Endothelial cell of hepatic sinusoid (primary cell): Measurements from ENCODE around the gene THBD.

Source experiments
- in situ Hi-C: cut with HindIII; loops from 2 replicates; pipeline ENCODE4 v1.10.0; 2017; ENCODE audit warnings: low sequenced_read_pairs

The THBD gene

GRCh38 chr20:23063168-23063567 lies 13.7 kb upstream of the THBD start:
- in situ Hi-C loops, result no loop called here

DNA sequence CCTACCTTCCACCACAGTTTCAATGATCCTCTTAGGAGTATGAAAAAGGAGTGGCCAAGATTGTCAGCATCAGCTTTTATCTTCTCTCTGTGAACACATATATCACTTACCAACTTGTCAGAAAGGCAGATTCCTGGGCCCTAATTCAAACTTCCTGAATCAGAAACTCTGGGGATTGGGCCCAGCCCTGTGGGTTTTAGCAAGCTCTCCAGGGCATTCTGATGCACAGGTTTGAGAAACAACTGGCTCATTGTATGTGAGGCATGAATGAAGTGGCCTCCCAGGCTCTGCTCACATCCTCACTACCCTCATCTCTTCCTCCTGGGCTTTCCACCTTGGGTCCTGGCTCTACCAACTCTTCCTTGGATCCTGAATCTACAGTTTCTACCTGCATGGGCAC lies 13.2 kb upstream of the THBD start:
- in situ Hi-C loops, result no loop called here

- in situ Hi-C loops, result no loop called here
These were observed 12.5 kb upstream of the THBD start for GRCh38 chr20:23061734-23062561.

DNA sequence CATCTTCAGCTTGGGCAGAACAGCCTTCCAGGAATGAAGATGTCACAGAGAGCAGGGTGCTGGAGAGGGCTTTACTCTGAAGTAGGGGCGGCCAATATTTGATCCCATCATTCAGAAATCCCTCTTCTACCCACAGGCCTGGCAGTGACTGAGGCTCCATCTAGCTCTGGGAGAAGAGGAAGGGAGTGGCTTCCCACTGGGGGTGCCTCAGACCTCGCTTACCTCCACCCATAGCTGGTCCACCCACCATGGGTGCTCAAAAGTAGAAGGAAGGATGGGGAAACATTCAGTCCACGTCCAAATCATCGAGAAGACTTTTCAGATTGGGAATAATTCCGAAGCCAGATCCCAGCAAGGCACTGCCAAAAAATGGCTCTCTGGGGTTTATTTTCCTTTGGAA lies 11.8 kb upstream of the THBD start:
- in situ Hi-C loops, result no loop called here

DNA sequence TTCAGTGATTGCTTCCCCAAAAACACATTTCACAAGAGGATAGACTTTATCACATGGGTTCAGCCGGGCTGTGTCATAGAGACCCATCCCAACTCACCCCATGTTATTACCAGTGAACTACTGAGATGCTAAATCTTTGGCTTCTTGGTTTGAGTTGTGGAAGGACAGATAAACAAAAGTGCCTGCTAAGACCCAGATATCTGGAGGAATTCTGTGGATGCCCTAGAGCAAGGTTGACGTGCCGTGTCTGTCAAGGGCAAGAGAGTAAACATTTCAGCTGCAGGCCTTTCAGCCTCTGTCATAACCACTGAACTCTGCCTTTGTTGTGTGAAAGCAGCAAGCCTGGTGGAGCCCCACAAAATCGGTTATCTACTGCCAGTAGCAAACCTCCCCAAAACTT lies 11.2 kb upstream of the THBD start:
- in situ Hi-C loops, result no loop called here

DNA sequence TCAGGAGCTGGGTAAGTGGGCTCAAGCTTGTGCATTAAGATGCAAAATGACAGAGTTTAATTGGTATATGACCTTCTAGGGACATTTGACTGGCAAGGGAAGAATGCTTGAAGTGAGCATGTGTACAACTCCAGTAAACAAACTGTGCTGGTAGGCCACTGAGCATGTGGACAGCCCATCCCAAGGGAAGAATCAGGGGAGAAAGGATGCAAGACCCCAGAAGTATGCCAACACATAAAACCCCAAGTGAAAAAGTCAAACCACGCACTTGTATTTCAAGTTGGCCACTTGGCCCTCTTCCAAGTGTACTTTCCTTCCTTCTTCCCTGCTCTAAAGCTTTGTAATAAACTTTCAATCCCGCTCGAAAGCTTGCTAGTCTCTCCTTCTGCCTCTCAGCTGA lies 10.4 kb upstream of the THBD start:
- in situ Hi-C loops, result no loop called here

DNA sequence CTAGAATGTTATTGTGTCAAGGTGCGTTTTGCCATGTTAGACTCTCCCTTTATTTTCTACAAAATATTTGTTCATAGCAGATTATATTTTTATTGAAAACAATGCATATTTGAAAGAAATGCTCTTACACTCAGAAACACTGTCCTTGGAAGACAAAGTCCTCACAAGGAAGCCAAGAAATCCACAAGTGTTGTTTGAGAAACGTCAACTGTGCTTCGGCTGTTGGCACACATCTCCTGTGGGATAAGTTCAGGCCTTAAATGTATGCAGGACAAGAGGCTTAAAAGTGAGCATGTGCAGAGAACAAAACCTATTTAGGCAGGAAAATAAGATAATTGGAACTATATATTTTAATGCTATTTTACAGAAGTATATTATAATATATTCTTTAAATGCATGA lies 9.5 kb upstream of the THBD start:
- in situ Hi-C loops, result no loop called here

GRCh38 chr20:23058240-23058639 lies 8.8 kb upstream of the THBD start:
- in situ Hi-C loops, result no loop called here

GRCh38 chr20:23052904-23053303 lies 3.4 kb upstream of the THBD start:
- in situ Hi-C loops, result no loop called here

DNA sequence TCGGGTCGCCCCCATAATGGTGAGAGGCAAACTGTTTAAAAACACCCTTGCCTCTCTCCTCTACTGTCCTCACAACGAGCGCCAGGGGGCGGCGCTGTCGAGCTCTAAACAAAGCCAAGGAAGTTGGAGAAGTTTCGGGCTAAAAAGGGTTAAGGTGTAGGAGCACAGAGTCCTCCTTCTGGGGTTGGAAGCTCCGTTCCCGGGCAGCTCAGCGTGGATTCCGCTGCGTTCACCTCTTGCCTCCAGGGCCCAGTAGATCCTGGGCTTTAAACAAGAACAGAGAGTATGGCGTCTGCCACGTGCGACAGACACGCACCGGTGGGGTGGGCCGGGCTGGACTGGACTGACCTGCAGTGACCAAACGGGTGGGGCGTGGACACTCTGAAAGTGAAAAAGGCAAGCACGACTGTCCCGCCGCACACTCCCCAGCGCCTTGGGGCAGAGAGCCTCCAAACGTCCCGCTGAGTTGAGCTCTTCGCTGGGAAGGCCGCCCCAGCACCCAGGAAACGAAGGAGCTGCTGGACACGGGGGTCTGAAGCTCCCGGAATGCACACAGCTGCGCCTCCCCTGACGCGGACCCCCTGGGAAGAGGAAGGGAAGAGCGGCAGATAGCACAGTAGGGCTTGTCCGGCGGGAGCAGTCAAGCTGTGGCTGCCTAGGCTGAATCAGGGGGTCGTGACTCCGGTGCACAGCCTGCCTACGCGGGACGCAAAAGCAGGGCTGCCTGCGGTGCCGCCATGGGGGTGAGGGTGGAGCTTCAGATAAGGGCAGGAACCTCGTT lies 1.6 kb upstream of the THBD start:
- in situ Hi-C loops, result no loop called here

- in situ Hi-C loops, result no loop called here
These were observed 785 bp upstream of the THBD start for GRCh38 chr20:23050076-23050838.

- in situ Hi-C loops, result loop anchor here (5.0 kb wide), 1 partner anchor 356 kb away; no protein-coding TSS in a partner anchor
These were observed 930 bp downstream of the THBD start for GRCh38 chr20:23048283-23049200.

- in situ Hi-C loops, result loop anchor here (5.0 kb wide), 1 partner anchor 355 kb away; no protein-coding TSS in a partner anchor
These were observed 1.7 kb downstream of the THBD start for GRCh38 chr20:23047738-23048214.

GRCh38 chr20:23047001-23047737 lies 2.3 kb downstream of the THBD start:
- in situ Hi-C loops, result loop anchor here (5.0 kb wide), 1 partner anchor 355 kb away; no protein-coding TSS in a partner anchor

DNA sequence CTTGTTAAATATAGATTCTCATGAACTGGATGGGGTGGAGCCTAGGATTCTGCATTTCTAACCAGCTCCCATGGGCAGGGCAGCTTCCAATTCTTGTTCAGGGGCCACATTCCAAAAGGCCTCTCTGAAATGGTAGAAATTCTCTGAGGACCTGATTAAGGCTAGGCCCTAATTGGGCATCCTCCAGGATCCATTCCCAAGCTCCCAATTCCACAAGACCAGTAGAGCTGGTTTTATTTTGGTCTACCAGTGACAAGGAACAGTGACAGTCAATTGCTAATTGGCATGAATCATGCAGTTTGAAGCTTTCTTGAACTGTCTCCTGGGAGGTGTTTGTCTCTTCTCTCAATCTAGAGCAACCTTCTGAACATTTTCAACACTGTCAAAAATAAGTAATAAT lies 3.0 kb downstream of the THBD start:
- in situ Hi-C loops, result loop anchor here (5.0 kb wide), 1 partner anchor 354 kb away; no protein-coding TSS in a partner anchor

GRCh38 chr20:23043376-23043775 lies 6.1 kb downstream of the THBD start:
- in situ Hi-C loops, result no loop called here

DNA sequence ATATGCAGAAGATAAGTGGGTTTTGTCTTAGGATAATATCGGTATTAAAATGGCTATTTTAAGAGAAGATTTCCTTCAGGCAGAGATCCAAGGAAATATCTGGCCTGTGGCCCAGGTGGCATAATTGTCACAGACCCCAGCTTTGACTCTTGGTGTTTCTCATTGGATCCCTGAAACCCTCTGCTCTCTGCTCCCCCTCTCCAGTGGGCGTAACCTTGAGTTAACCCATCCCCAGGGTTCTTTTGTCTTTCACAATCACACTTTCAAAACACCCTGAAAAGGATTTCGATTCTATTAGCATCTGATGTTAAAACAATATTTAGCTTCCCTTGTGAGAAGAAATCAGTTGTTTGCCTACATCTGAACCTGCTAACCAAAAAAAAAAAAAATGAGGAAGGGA lies 7.2 kb downstream of the THBD start:
- in situ Hi-C loops, result no loop called here

DNA sequence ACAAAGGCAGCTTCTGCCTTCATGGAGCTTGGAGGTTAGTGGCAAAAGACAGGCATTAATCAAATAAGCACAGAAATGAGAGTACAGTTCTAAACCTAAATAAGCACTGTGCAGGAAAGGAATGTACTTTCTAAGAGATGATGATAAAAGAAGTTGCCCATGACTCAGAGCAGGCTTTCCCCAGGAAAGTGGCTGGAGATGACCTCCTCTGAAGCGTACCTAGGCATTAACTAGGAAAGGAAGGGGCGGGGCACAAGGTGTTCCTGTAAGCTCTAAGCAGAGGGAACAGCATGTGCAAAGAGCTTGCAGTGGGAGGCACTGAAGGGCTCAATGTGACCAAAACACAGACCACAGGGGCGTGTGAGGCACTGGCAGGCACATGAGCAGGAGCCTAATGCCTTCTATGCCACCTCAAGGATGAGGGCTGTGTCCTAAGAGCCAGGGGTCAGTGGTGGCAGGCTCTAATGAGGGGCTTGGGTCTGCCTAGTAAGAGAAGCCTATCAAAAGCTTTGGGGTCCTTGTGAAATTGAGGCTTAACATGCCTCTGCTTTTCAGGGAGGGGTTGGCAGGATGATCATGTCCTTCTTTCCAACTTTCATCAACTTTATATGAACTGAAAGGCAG lies 9.5 kb downstream of the THBD start:
- in situ Hi-C loops, result no loop called here
